ENCODE measurements around the gene SERINC5.
"Not testable (repeated sequence)": the region's sequence is repeated elsewhere in the genome, so short reads cannot be mapped to it uniquely, and the experiment has no call there.

SERINC5 gene

GRCh38 chr5:80275347-80275746, 19.5 kb upstream of the SERINC5 start:
- TF ChIP-seq CTCF (conservative IDR thresholded peaks at IDR 0.05; ENCODE audit: low read depth, low read length) = peak; percentile 58
- DNase-seq (ENCODE audit: low read depth) = no peak
- no peak overlapping the region for H3K4me3 ChIP-seq (ENCODE audit: low read length)

GRCh38 chr5:80270543-80270942, 14.7 kb upstream of the SERINC5 start:
- H3K4me3 ChIP-seq (ENCODE audit: low read length); DNase-seq (ENCODE audit: low read depth): not testable (repeated sequence)

- H3K4me3 ChIP-seq (ENCODE audit: low read length) = no peak overlapping the region
- no peak for DNase-seq (ENCODE audit: low read depth)
- no peak for TF ChIP-seq CTCF (conservative IDR thresholded peaks at IDR 0.05; ENCODE audit: low read depth, low read length)
Measured at GRCh38 chr5:80269991-80270438, 14.2 kb upstream of the SERINC5 start.

GRCh38 chr5:80268916-80269315, 13.1 kb upstream of the SERINC5 start:
- H3K4me3 ChIP-seq (ENCODE audit: low read length) = no peak overlapping the region
- DNase-seq (ENCODE audit: low read depth) = no peak
- TF ChIP-seq CTCF (conservative IDR thresholded peaks at IDR 0.05; ENCODE audit: low read depth, low read length) = no peak

GRCh38 chr5:80266566-80266965, 10.7 kb upstream of the SERINC5 start:
- no peak for TF ChIP-seq CTCF (conservative IDR thresholded peaks at IDR 0.05; ENCODE audit: low read depth, low read length)
- H3K4me3 ChIP-seq (ENCODE audit: low read length) = no peak overlapping the region
- no peak for DNase-seq (ENCODE audit: low read depth)

GRCh38 chr5:80260461-80260860, 4.6 kb upstream of the SERINC5 start:
- no peak for DNase-seq (ENCODE audit: low read depth)
- no peak overlapping the region for H3K4me3 ChIP-seq (ENCODE audit: low read length)
- no peak for TF ChIP-seq CTCF (conservative IDR thresholded peaks at IDR 0.05; ENCODE audit: low read depth, low read length)

GRCh38 chr5:80259511-80260203, 3.8 kb upstream of the SERINC5 start:
- DNase-seq (ENCODE audit: low read depth) = no peak
- H3K4me3 ChIP-seq (ENCODE audit: low read length) = no peak overlapping the region
- TF ChIP-seq CTCF (conservative IDR thresholded peaks at IDR 0.05; ENCODE audit: low read depth, low read length) = no peak

Measured in retinal pigment epithelial cell (primary cell).